Hypothalamus (tissue), 51 donors: ENCODE measurements around the gene KCND1.

Experiments
- DNase-seq, 51 donors: peaks; one replicate each; lab custom pipeline; 2025; lab: John Stamatoyannopoulos, UW

The KCND1 gene

DNA sequence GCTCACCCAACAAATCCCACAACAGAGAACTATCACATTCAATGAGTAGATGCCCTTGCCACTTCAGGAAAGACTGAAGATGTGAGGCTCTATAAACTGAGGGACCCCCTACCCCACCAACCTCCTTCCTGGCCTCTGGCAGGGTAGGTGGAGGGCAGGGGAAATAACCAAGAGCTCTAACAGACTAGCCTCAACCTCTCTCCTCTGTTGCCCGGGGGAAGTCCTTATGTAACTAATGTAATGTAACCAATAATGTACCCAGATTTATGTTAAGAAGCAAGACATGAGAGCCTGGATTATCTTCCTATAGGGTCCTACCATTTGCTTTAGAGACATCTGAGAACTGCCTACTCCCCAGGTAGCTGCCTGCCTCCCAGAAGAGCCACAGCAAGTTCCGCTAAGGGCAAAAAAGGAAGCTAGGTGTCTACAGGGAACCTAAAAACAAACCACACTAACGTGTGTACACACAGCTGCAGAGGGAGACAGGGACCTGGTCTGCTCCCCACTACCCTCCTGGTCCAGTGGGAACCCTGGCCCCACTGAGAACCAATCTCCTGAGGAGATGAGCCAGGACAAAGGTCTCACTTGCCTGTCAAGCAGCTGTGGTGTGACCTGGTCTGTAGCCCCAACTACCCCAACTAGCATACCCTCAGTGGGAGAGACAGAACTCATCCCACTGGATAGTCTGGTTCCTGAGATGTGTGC lies 32.0 kb downstream of the KCND1 start:
- no peak for DNase-seq

- no peak for DNase-seq
Observed at GRCh38 chrX:48938721-48939425, 32.8 kb downstream of the KCND1 start.

GRCh38 chrX:48937054-48937907 lies 34.4 kb downstream of the KCND1 start:
- DNase-seq = peak in 18 of 51 donors; percentile 0 to 23 (median 5)

DNA sequence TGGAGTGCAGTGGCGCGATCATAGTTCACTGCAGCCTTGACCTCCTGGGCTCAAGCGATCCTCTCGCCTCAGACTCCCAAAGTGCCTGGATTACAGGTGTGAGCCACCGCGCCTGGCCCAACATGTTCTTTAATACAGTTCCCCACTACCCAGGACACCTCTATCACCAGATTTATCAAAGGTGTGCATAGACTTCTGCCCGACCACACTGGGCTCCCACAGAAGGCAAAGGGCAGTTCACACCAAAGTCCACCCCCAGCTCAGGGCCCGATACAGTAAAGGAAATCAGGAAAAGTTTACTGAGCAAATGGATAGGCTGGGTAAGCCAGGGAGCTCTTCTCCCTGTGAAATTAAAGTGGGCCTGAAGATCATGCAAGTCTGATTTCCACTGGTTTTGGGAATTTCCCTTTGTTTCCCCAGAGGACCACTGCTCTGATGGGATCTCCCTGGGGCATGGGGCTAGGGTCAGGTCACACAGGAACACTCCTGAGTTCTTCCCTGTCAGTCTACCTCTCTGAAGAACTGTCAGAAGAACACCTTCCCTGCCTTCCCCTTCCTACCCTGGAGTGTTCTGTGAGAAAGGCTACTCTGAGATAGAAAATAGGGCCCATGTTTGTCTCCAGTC lies 35.1 kb downstream of the KCND1 start:
- DNase-seq = no peak

GRCh38 chrX:48935301-48935670 lies 36.4 kb downstream of the KCND1 start:
- DNase-seq = no peak

- no peak for DNase-seq
Observed at GRCh38 chrX:48934581-48935300, 36.9 kb downstream of the KCND1 start.

DNA sequence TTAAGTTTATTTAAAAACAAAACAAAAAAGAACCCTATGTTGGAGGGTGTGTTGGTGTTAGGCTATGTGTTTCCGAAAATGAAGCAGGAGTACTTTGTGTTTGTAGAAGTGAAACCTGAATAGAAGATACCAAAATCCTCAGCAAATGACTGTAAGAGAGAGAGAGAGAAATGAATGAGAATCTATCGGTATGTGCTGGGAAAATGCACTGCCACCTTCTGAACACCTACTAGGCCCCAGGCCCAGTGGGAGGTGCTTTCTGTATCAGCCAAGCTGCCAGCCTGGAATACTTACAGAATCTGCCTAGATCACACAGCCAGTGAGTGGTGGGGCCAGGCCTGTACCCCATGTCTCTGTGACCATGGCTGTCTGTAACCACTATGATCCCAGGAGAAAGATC lies 37.9 kb downstream of the KCND1 start:
- no peak for DNase-seq

DNA sequence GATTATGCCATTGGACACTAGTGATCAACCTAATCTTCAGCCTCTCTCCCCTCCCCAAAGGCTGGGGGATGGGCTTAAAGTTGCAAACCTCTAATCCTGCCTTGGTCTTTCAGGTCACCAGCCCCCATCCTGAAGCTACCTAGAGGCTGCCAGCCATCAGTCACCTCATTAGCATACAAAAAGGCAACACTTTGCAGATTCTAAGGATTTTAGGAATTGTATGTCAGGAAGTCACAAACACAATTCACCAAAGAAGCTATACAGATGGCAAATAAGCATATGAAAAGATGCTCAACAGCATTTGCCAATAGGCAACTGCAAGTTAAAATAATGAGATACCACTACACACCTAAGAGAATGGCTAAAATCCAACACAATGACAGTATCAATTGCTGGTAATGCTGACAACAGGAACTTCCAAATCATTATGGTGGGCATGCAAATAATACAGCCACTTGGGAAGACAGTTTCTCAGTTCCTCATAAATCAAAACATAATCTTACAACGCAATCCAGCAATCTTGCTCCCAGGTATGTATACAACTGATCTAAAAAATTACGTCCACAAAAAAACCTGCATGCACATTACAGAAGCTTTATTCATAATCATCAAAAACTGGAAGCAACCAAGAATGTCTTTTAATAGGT lies 43.8 kb downstream of the KCND1 start:
- DNase-seq = no peak

GRCh38 chrX:48927123-48927522 lies 44.5 kb downstream of the KCND1 start:
- no peak for DNase-seq

DNA sequence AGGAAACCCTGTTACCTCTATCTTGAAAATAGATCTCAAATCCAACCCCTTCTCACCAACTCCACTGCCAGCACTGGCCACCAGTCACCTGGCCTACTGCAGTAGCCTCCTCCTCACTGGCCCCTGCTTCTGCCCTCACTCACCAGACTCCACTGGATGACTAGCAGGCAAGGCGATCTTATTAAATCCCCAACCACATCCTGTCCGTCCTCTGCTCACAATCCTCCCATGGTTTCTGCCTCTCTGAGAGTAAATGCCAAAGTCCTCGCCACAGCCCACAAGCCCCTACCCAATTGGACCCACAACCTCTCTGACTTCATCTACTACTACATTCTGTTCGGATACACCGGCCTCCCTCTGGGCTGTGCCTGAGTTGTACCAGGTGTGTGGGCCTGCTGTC lies 47.4 kb downstream of the KCND1 start:
- DNase-seq = no peak

GRCh38 chrX:48923771-48924170 lies 47.9 kb downstream of the KCND1 start:
- no peak for DNase-seq

DNA sequence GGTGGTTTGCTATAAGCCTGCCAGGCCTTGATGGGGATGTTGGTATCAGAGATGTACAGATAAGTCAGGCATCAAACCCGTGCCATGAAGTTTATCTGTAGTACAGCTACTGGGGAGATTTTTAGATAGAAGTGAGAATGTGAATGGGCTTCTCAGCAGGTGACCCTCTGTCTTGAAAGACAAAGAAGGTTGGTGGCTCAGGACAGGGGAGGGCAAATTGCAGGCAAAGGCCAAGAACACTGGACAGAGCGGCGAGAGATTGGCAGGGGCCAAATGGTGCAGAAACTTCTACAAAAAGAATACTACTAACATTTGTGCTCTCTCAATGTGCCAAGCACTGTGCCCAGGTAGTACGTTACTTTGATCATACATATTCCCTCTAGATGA lies 50.9 kb downstream of the KCND1 start:
- no peak for DNase-seq

- DNase-seq = peak in 1 of 51 donors; percentile 15
Observed at GRCh38 chrX:48919947-48920717, 51.5 kb downstream of the KCND1 start.

DNA sequence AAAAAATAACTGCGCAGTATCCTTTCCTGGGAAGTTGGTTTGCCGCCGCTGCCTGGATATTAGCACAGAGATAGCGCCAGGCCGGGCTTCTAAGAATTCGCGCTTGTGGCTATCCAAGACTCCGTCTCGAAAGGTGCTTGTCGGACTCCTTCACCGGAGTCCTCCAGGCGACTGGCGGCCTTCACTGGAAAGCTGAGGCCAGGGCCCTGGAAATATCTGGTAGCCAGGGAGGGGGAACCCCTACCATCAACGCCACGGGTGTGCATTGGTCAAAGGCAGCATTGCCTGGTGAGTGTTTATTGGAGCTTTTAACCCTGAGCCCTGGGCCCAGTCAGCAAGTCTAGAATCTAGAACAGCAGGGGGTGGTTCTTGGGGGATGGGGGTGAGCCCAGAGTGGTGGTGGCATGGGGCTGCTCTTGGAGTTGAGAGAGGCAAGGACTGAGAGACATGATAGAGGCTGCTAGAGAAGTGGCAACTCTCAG lies 52.2 kb downstream of the KCND1 start:
- DNase-seq = peak in 7 of 51 donors; percentile 15 to 41 (median 22)

DNA sequence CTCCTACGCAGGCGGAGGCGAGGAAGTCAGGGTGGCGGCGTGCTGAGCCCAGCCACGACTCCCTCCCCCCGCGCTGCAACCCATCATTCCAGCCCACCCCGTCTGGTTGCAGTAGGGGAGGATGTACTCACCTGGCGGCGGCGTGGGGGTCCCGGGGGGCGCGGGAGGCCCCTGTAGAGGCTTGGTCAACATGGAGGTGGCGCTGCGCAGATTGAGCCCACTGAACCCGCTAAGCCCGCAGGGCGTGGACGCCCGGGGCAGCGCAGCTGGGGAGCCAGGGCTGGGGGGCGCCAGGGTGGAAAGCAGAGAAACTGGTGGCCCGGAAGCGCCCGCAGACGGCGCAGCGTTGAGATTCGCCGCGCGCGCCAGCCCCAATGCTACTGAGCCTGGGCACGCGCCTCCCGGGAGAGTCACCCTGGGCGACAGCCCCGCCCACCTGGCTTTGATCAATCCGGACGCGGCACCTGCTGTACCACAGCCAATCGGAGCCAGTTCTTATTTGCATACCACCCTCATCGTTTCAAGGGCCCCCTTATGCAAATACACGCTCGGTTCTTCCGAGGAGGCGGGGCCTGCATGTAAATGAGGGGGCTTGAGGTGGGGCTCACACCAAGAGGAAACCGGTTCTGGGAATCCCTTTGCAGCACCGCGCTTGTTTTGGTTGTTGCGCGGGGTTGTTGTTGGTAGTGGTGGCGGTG lies 52.9 kb downstream of the KCND1 start, which contains the start of gene PIM2:
Gene PIM2, minus strand, starts transcription at position 382 of the 698 bp plus-strand sequence. Its CDS starts 190 bp downstream, at position 192.
- DNase-seq = peak in 50 of 51 donors; percentile 8 to 85 (median 65)

DNA sequence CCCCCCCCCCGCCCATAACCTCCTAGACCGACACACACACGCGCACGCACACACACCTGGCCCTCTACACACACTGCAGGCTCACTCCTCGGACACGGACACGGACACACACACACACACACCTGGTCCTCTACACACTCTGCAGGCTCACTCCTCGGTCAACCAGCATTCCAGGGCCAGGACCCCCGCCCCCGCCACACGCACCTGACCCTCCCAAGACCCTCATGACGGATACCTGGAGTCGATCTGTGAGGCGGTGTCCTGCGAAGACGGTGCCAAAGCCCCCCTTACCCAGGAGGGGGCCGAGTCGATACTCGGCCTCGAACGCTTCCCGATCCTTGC lies 53.4 kb downstream of the KCND1 start:
- DNase-seq = no peak

GRCh38 chrX:48917139-48918001 lies 54.3 kb downstream of the KCND1 start:
- peak; percentile 5 to 91 (median 70) for DNase-seq
